ENCODE results near the gene ABCC2. TPM values are rescaled to one million over a fixed set of nuclear protein-coding genes. Genes with fewer than 3 reads are reported as not detected.

ABCC2 gene
- total and polyA plus RNA-seq, 2 donors (not counting 1 experiment from before 2014, with no cell fraction given) = 0.17 to 0.66 TPM

GRCh38 chr10:99756159-99756558 lies 26.3 kb upstream of the ABCC2 start:
- no peaks in the 10 kb centered on the region for H3K79me2 ChIP-seq (ENCODE audit: control insufficient read depth, insufficient read depth, low read length)
- TF ChIP-seq CTCF (conservative IDR thresholded peaks at IDR 0.05 in 1 of 2, IDR thresholded peaks at IDR 0.05 in 1 of 2; ENCODE audit: low read depth in 1 of 2, low read length in 2 of 2) (no peak), EZH2 (IDR thresholded peaks at IDR 0.05; ENCODE audit: low read length, missing control alignments) (no peak)
- no peak overlapping the region for H3K4me2 ChIP-seq (ENCODE audit: extremely low read depth, insufficient read depth, low read length)
- H3K4me3 ChIP-seq (replicated peaks in 1 of 4; ENCODE audit: control extremely low read depth in 1 of 4, insufficient read depth in 1 of 4, low read depth in 3 of 4, low read length in 4 of 4) = no peak overlapping the region
- no peaks in the 10 kb centered on the region for H3K27me3 ChIP-seq (ENCODE audit: control insufficient read depth, insufficient read depth, low read length)
- peaks cover 3% of the 10 kb centered on the region for H3K36me3 ChIP-seq (ENCODE audit: control insufficient read depth, insufficient read depth, low read length)
- H3K9me3 ChIP-seq (ENCODE audit: control insufficient read depth, insufficient read depth, low read depth, low read length) = no peaks in the 10 kb centered on the region
- H3K4me1 ChIP-seq (ENCODE audit: control insufficient read depth, extremely low read depth, insufficient read depth, low read length) = no peaks in the 10 kb centered on the region
- no peak overlapping the region for H3K9ac ChIP-seq (ENCODE audit: insufficient read depth, low read length)
- no peak for DNase-seq (ENCODE audit: low read depth in 2 of 2)
- H3K27ac ChIP-seq (ENCODE audit: insufficient read depth, low read length) = no peak overlapping the region
- H2AFZ ChIP-seq (ENCODE audit: low read length) = no peak overlapping the region
- no peaks in the 10 kb centered on the region for H4K20me1 ChIP-seq (ENCODE audit: control insufficient read depth, extremely low read depth, insufficient read depth, low read length)

- Histone ChIP-seq H3K4me1 (ENCODE audit: control insufficient read depth, extremely low read depth, insufficient read depth, low read length) (no peaks in the 10 kb centered on the region), H3K9me3 (ENCODE audit: control insufficient read depth, insufficient read depth, low read depth, low read length) (no peaks in the 10 kb centered on the region), H4K20me1 (ENCODE audit: control insufficient read depth, extremely low read depth, insufficient read depth, low read length) (no peaks in the 10 kb centered on the region), H3K4me3 (replicated peaks in 1 of 4; ENCODE audit: control extremely low read depth in 1 of 4, insufficient read depth in 1 of 4, low read depth in 3 of 4, low read length in 4 of 4) (no peak overlapping the region), H2AFZ (ENCODE audit: low read length) (no peak overlapping the region), H3K9ac (ENCODE audit: insufficient read depth, low read length) (no peak overlapping the region), H3K27ac (ENCODE audit: insufficient read depth, low read length) (no peak overlapping the region), H3K79me2 (ENCODE audit: control insufficient read depth, insufficient read depth, low read length) (no peaks in the 10 kb centered on the region), H3K4me2 (ENCODE audit: extremely low read depth, insufficient read depth, low read length) (no peak overlapping the region), H3K27me3 (ENCODE audit: control insufficient read depth, insufficient read depth, low read length) (no peaks in the 10 kb centered on the region), H3K36me3 (ENCODE audit: control insufficient read depth, insufficient read depth, low read length) (peaks cover 3% of the 10 kb centered on the region)
- DNase-seq (ENCODE audit: low read depth in 2 of 2) = peak in 1 of 2 donors; percentile 46
- no peak for TF ChIP-seq CTCF (conservative IDR thresholded peaks at IDR 0.05 in 1 of 2, IDR thresholded peaks at IDR 0.05 in 1 of 2; ENCODE audit: low read depth in 1 of 2, low read length in 2 of 2)
- no peak for TF ChIP-seq EZH2 (IDR thresholded peaks at IDR 0.05; ENCODE audit: low read length, missing control alignments)
These were observed 24.1 kb upstream of the ABCC2 start for GRCh38 chr10:99758211-99758891.

- Histone ChIP-seq H3K4me1 (ENCODE audit: control insufficient read depth, extremely low read depth, insufficient read depth, low read length) (no peaks in the 10 kb centered on the region), H3K27me3 (ENCODE audit: control insufficient read depth, insufficient read depth, low read length) (no peaks in the 10 kb centered on the region), H2AFZ (ENCODE audit: low read length) (no peak overlapping the region), H3K36me3 (ENCODE audit: control insufficient read depth, insufficient read depth, low read length) (peaks cover 3% of the 10 kb centered on the region), H4K20me1 (ENCODE audit: control insufficient read depth, extremely low read depth, insufficient read depth, low read length) (no peaks in the 10 kb centered on the region), H3K9ac (ENCODE audit: insufficient read depth, low read length) (no peak overlapping the region), H3K27ac (ENCODE audit: insufficient read depth, low read length) (no peak overlapping the region), H3K4me2 (ENCODE audit: extremely low read depth, insufficient read depth, low read length) (no peak overlapping the region), H3K79me2 (ENCODE audit: control insufficient read depth, insufficient read depth, low read length) (no peaks in the 10 kb centered on the region), H3K4me3 (replicated peaks in 1 of 4; ENCODE audit: control extremely low read depth in 1 of 4, insufficient read depth in 1 of 4, low read depth in 3 of 4, low read length in 4 of 4) (no peak overlapping the region), H3K9me3 (ENCODE audit: control insufficient read depth, insufficient read depth, low read depth, low read length) (no peaks in the 10 kb centered on the region)
- TF ChIP-seq EZH2 (IDR thresholded peaks at IDR 0.05; ENCODE audit: low read length, missing control alignments) = no peak
- TF ChIP-seq CTCF (conservative IDR thresholded peaks at IDR 0.05 in 1 of 2, IDR thresholded peaks at IDR 0.05 in 1 of 2; ENCODE audit: low read depth in 1 of 2, low read length in 2 of 2) = no peak
- no peak for DNase-seq (ENCODE audit: low read depth in 2 of 2)
These were observed 22.1 kb upstream of the ABCC2 start for GRCh38 chr10:99760321-99760720.
